Heart right ventricle (tissue), 16 donors: ENCODE data around the gene CLTA. TPM values are rescaled to one million over a fixed set of nuclear protein-coding genes. Genes with fewer than 3 reads are reported as not detected.
A peak's percentile ranks its signal among the peaks of the same experiment; 100 is the strongest.

Experiments
- ATAC-seq, 8 donors: fragments of 200-7000 bp; cut with Tn5 transposase; one replicate each; pipeline ENCODE4 v1.9.1; 2020; ENCODE audit warnings: mild to moderate bottlenecking in 8 of 8, moderate library complexity in 8 of 8, moderate number of reproducible peaks in 1 of 8
- DNase-seq, 2 donors: peaks; one replicate each; pipeline ENCODE4 v3.0.0-alpha.2; 2020
- H3K27ac ChIP-seq, 10 donors: fragments of 200-600 bp; sonication (generic) in 2 of 10; one replicate each; pipeline versions ENCODE4 v1.5.0 to v1.8.0; 2020 to 2022; ENCODE audit warnings: mild to moderate bottlenecking in 3 of 10
- H3K27me3 ChIP-seq, 7 donors: fragments of 200-600 bp; one replicate each; pipeline ENCODE4 v1.8.0; 2021 to 2022; ENCODE audit warnings: mild to moderate bottlenecking in 2 of 7
- H3K36me3 ChIP-seq, 9 donors: fragments of 200-600 bp; sonication (generic) in 1 of 9; one replicate each; pipeline versions ENCODE4 v1.5.0 to v1.8.0; 2020 to 2022; ENCODE audit warnings: mild to moderate bottlenecking in 2 of 9
- H3K4me1 ChIP-seq, 9 donors: fragments of 200-600 bp; sonication (generic) in 1 of 9; one replicate each; pipeline versions ENCODE4 v1.5.0 to v1.8.0; 2020 to 2022; ENCODE audit warnings: mild to moderate bottlenecking in 4 of 9
- H3K4me3 ChIP-seq, 10 donors: fragments of 200-600 bp; sonication (generic) in 2 of 10; one replicate each; pipeline versions ENCODE4 v1.5.0 to v1.8.0; 2020 to 2022; ENCODE audit warnings: mild to moderate bottlenecking in 7 of 10, moderate library complexity in 2 of 10
- H3K9me3 ChIP-seq, 11 donors: fragments of 200-600 bp in 10 of 11; sonication (generic) in 2 of 11; one replicate each; pipeline versions ENCODE4 v1.5.0 to v1.8.0; 2013 to 2022; ENCODE audit warnings: mild to moderate bottlenecking in 2 of 11, control low read depth in 1 of 11, moderate library complexity in 1 of 11
- CTCF ChIP-seq, 9 donors: fragments of 200-600 bp; sonication (generic) in 2 of 9; IDR thresholded peaks; one replicate each; pipeline versions ENCODE4 v1.5.0 to v1.8.0; 2021 to 2022; ENCODE audit warnings: antibody characterized with exemption in 9 of 9, mild to moderate bottlenecking in 5 of 9, moderate library complexity in 1 of 9
- WGBS, 2 donors: extraction: QIAGEN DNeasy Blood & Tissue Kit; methylation state at CpG; one replicate each; pipeline ENCODE4 v1.1.7; 2013; ENCODE audit warnings: inconsistent platforms in 1 of 2; 5-methylcytosine and 5-hydroxymethylcytosine counted together
- intact Hi-C, 10 donors: fragments of 100-400 bp; cut with DNase I; formaldehyde crosslinking; loops; one replicate each; pipeline versions ENCODE4 v1.11.1 to v1.14.2; 2022
- polyA plus RNA-seq, 2 donors: library from polyadenylated mRNA; stranded (reverse); fragments of 200-250 nt; gene quantifications; one replicate each; pipeline ENCODE4 v1.2.3, GENCODE V29; 2013
- total RNA-seq, 10 donors: library from RNA; stranded (reverse); fragmentation: NEBNext Ultra II Directional in 3 of 10; extraction: Animal tissue kit (Norgen Biotek cat#: 25700) in 3 of 10; gene quantifications; one replicate each; pipeline versions ENCODE4 v1.2.1 to v1.2.4, GENCODE V29; 2021 to 2023
- donor health status: Arrhythmogenic right ventricular cardiomyopathy.
- donor health status: ischemic (EF 13 %, LVEDD 7.1; RV severe dilation, severe dysfunction).
- donor health status: healthy with polysubstance abuse.
- donor health status: DM: no; HTN: yes; CAD: no.
- donor health status: DM: no; HTN: no; CAD: no.
- donor health status: ischemic (EF 25% LVEDD 6.9; RV normal size, moderate dysfunction).
- donor health status: ischemic (EF 25% LVEDD 5.7; RV mildly dilated, moderate dysfunction).
- donor health status: healthy.
- donor health status: DM: yes; HTN: yes; CAD: no.
- donor health status: Ischemic cardiomyopathy.
- donor health status: ischemic (EF 35%, LVEDD 5.7; RV mildly dilated, moderate dysfunction).
- donor health status: nonischemic (EF 11% LVEDD 7.7; RV severe dilation, severe dysfunction).
- donor health status: DM: yes; HTN: yes; CAD: no.
- donor health status: PGD.
- donor health status: ischemic (EF 29% LVEDD 5.4; RV normal size, mild dysfunction).
- donor health status: nonischemic (EF 23%, LVEDD 6.1; RV moderate dilation, normal function).

Gene CLTA
- total and polyA plus RNA-seq, 12 donors = 34.3 to 138 (median 48.8) TPM

GRCh38 chr9:36258996-36259533 is 68.3 kb downstream of the CLTA start:
- DNase-seq (peak in 1 of 2 donors; percentile 4), ATAC-seq (no peak)
- H3K4me1 ChIP-seq = peaks cover 0 to 18% (median 11%) of the 10 kb centered on the region in 9 donors
- H3K27me3 ChIP-seq = no peaks in the 10 kb centered on the region
- H3K4me3 ChIP-seq = peak overlapping the region; percentile 66 to 99 (median 90)
- intact Hi-C loops = loop anchor here in 6 of 10 donors (2.0 to 10.0 kb wide), 5 partner anchors 54 to 68 kb away; partner anchors contain the start of gene CLTA (in 2 of the 6)
- peak overlapping the region; percentile 87 to 99 (median 98) for H3K27ac ChIP-seq
- no peaks in the 10 kb centered on the region for H3K9me3 ChIP-seq
- 50 to 54% methylated on average over 7 of the region's 7 CpGs for WGBS, 2 donors
- H3K36me3 ChIP-seq = peaks cover 0 to 4% (median 0%) of the 10 kb centered on the region in 9 donors
- no peak for TF ChIP-seq CTCF (IDR thresholded peaks at IDR 0.05)

Other genes starting within 250 kb of the CLTA start
- gene OR2S2, start 232.8 kb upstream of the CLTA start, total RNA-seq = not detected
- not detected for gene OR2S2, start 232.8 kb upstream of the CLTA start, polyA plus RNA-seq
- gene RECK, start 154.0 kb upstream of the CLTA start, total RNA-seq = 1 to 10 TPM; 4.1 to 5.8 (median 5.2) TPM
- gene RECK, start 154.0 kb upstream of the CLTA start, polyA plus RNA-seq = 1 to 10 TPM; 2.9 to 4.5 TPM
- gene GLIPR2, start 54.2 kb upstream of the CLTA start, total RNA-seq = 10 to 100 TPM in 2 of 10 donors, 1 to 10 TPM in 8; 4.7 to 19.2 (median 5.8) TPM
- 10 to 100 TPM in 1 of 2 donors, 1 to 10 TPM in 1; 8.0 to 13.9 TPM for gene GLIPR2, start 54.2 kb upstream of the CLTA start, polyA plus RNA-seq
- gene CCIN, start 21.5 kb upstream of the CLTA start, total RNA-seq = under 1 TPM in 1 of 10 donors, not detected in 9; 0.15 TPM
- gene CCIN, start 21.5 kb upstream of the CLTA start, polyA plus RNA-seq = under 1 TPM in 1 of 2 donors, not detected in 1; 0.12 TPM
- gene GNE, start 67.5 kb downstream of the CLTA start, total RNA-seq = 10 to 100 TPM; 10.1 to 14.9 (median 12.5) TPM
- 1 to 10 TPM; 4.0 to 7.6 TPM for gene GNE, start 67.5 kb downstream of the CLTA start, polyA plus RNA-seq
- 10 to 100 TPM; 21.1 to 56.0 (median 33.9) TPM for gene RNF38, start 209.3 kb downstream of the CLTA start, total RNA-seq
- gene RNF38, start 209.3 kb downstream of the CLTA start, polyA plus RNA-seq = 1 to 10 TPM; 6.4 to 8.3 TPM